GM12891 (cell line): ENCODE data around the gene LRP1B.

Experiments used
- DNase-seq: peaks from one replicate; pipeline ENCODE4 v3.0.0; 2011; ENCODE audit warnings: low spot score; ENCODE audit not compliant: insufficient read length
- FAIRE-seq: peaks from 2 replicates; lab custom pipeline; 2011; peaks lifted over from hg19 to GRCh38; lab: Jason Lieb, UNC
- PAX5 ChIP-seq: IDR thresholded peaks from 2 replicates; pipeline ENCODE4 v1.6.1; 2011; ENCODE audit warnings: low read length, moderate library complexity, mild to moderate bottlenecking; ENCODE audit not compliant: insufficient read depth, severe bottlenecking
- POLR2A ChIP-seq: IDR thresholded peaks from 2 replicates; pipeline ENCODE4 v1.6.1; 2011; ENCODE audit warnings: low read depth, low read length, control low read depth
- POLR2AphosphoS5 ChIP-seq: IDR thresholded peaks from 2 replicates; pipeline ENCODE4 v1.6.1; 2011; ENCODE audit warnings: low read depth, low read length, control low read depth
- POU2F2 ChIP-seq: IDR thresholded peaks from 2 replicates; pipeline ENCODE4 v1.6.1; 2011; ENCODE audit warnings: low read depth, mild to moderate bottlenecking, control low read depth, low read length, moderate library complexity
- SPI1 ChIP-seq: IDR thresholded peaks from 2 replicates; pipeline ENCODE4 v1.6.1; 2011; ENCODE audit warnings: low read depth, low read length, control low read depth
- TAF1 ChIP-seq: IDR thresholded peaks from 2 replicates; pipeline ENCODE4 v1.6.1; 2011; ENCODE audit warnings: low read depth, low read length, control low read depth

The LRP1B gene

DNA sequence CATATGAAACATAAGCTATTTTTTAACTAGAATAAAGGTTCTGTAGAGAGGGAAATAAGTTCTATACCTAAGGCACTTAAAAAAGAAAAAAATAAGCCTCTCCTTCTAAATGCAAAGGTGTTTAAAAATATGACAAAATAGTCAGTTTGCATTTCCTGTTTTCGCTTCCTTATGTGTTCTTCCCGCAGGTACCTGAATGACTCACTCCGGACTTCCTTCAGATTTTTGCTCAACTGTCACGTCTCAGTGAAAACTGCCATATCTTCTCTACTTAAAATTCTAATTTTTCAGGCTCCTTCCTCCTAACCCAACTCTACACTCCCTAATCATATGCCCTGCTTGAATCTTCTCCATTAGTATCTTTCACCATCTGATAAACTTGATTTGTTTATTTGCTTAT lies 1333.1 kb downstream of the LRP1B start:
- TF ChIP-seq POLR2AphosphoS5 (no peak), SPI1 (peak; percentile 87)
- FAIRE-seq (no peak), DNase-seq (no peak)

- DNase-seq (no peak), FAIRE-seq (no peak)
- TF ChIP-seq POLR2A (no peak), POLR2AphosphoS5 (no peak), POU2F2 (no peak), SPI1 (no peak), PAX5 (no peak), TAF1 (no peak)
Observed at GRCh38 chr2:140791802-140792201, 1339.0 kb downstream of the LRP1B start.

DNA sequence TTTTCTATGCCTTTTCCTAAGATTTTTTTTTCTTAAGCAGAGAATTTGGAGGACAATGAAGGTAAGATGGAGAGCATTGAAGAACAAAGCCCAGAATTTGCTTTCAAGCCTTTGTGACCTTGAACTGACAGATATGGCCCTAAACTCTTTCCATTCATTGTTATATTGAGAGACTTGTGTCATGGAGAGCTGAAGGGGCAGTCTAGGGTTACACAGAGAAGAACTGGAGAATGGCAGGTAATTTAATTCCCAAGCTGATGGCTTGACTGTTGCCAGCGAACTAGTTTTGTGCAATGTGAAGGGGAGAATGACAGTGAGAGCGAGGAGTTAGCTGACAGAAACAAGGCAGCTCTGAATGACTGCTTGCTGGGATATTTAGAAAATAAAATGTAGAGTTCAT lies 1344.2 kb downstream of the LRP1B start:
- FAIRE-seq = no peak
- no peak for DNase-seq
- TF ChIP-seq POLR2AphosphoS5 (no peak), SPI1 (no peak), POU2F2 (no peak), PAX5 (no peak), POLR2A (no peak), TAF1 (no peak)

GRCh38 chr2:140775411-140775810 lies 1355.4 kb downstream of the LRP1B start:
- TF ChIP-seq POLR2A (no peak), POLR2AphosphoS5 (no peak), TAF1 (no peak), POU2F2 (no peak), SPI1 (no peak), PAX5 (no peak)
- DNase-seq (no peak), FAIRE-seq (no peak)

DNA sequence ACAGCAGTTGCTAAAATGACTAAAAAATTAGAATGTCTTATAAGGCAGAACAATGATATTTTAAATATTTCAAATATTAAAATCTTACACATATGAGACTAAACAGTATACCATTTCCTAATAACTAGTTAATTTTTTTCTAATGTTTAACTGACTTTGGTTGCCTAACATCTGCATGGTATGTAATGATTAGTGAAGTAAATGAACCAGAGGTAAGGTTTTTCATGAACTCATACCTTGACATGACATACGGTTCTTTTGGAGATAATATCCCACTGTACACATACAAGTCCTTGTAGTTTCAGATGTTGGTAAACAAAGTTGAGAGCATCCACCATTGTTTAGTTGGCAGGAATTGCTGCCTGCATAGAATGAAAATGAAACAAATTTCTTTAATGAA lies 1360.2 kb downstream of the LRP1B start:
- no peak for DNase-seq
- TF ChIP-seq POLR2A = no peak
- TF ChIP-seq POLR2AphosphoS5 = no peak
- no peak for TF ChIP-seq SPI1
- TF ChIP-seq POU2F2 = no peak
- no peak for TF ChIP-seq TAF1
- no peak for TF ChIP-seq PAX5
- no peak for FAIRE-seq

DNA sequence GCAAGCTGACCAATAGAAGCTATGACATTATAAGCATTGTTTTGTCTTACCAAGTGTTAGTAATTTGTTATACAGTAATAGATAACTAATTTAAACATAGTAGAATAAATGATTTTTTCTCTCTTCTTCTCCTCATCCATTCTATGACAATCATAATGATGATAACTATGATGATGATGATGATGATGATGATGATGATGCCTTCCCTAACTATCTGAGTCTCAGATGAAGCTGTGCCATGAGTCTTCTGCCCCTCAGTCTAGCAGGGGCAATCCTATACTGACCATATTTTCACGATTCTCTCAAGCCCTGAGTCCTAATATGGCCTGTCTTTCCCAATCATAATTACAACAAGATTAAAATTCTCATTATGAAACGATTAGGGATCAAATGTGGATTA lies 1369.0 kb downstream of the LRP1B start:
- TF ChIP-seq TAF1 = no peak
- TF ChIP-seq PAX5 = no peak
- no peak for TF ChIP-seq POU2F2
- no peak for TF ChIP-seq POLR2AphosphoS5
- TF ChIP-seq POLR2A = no peak
- DNase-seq (no peak), FAIRE-seq (no peak)

GRCh38 chr2:140759426-140760156 lies 1371.2 kb downstream of the LRP1B start:
- FAIRE-seq (no peak), DNase-seq (no peak)
- TF ChIP-seq POU2F2 = no peak
- TF ChIP-seq TAF1 = no peak
- TF ChIP-seq POLR2A = no peak
- no peak for TF ChIP-seq POLR2AphosphoS5
- TF ChIP-seq PAX5 = no peak
- no peak for TF ChIP-seq SPI1

DNA sequence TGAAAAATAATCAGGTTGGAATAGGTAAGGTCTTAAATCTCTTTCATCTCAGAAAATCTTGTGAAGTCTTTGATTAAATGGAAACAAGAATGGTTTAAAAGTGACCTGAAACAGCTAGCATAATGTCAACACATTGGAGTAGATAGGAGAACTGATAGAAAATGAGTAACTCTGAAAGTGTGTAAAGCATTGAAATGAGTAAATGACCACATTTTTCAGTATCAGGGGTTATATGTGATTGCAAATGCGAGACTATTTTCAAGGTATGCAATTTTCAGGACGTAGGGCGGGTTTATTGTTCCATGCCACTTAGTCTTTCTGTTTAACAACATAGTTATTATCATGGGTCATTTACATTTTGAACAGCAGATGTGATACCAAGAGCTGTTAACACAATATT lies 1383.2 kb downstream of the LRP1B start:
- TF ChIP-seq POLR2AphosphoS5 (no peak), SPI1 (peak; percentile 58)
- DNase-seq = peak; percentile 1
- FAIRE-seq = no peak

- FAIRE-seq (no peak), DNase-seq (no peak)
- no peak for TF ChIP-seq PAX5
- no peak for TF ChIP-seq POLR2AphosphoS5
- TF ChIP-seq POU2F2 = no peak
- no peak for TF ChIP-seq TAF1
- TF ChIP-seq POLR2A = no peak
- no peak for TF ChIP-seq SPI1
Observed at GRCh38 chr2:140747090-140747489, 1383.7 kb downstream of the LRP1B start.

GRCh38 chr2:140744379-140744778 lies 1386.4 kb downstream of the LRP1B start:
- TF ChIP-seq POLR2A (no peak), PAX5 (no peak), POLR2AphosphoS5 (no peak), TAF1 (no peak), SPI1 (no peak), POU2F2 (no peak)
- no peak for FAIRE-seq
- DNase-seq = no peak

DNA sequence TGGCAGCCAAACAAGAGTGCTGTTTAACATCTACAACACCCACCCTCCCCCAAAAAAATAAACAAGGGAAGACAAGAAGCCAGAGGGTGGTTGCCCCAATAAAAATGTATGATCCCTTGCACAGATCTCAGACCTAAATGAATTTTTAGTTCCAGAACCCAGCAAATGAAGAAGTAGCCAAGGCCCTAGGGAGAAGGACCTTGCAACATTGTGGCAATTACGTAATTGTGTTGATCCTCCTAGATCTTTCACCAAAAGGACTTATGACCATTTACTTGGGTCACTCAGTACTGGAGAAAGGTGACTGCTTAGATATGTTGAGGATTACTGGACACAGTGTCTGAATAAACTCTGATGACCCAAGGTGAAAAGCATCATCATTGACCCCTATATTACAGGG lies 1393.8 kb downstream of the LRP1B start:
- FAIRE-seq = no peak

More for the DNA sequence above, 1393.8 kb downstream of the LRP1B start:
- no peak for TF ChIP-seq TAF1
- TF ChIP-seq PAX5 = no peak
- TF ChIP-seq POLR2AphosphoS5 = no peak
- no peak for TF ChIP-seq SPI1
- no peak for TF ChIP-seq POLR2A
- no peak for TF ChIP-seq POU2F2
- no peak for DNase-seq
